BJ (cell line): ENCODE results near the gene CHST7. TPM values are rescaled to one million over a fixed set of nuclear protein-coding genes. Genes with fewer than 3 reads are reported as not detected.

Experiments used
- CTCF ChIA-PET: fragments of 350-600 bp; formaldehyde crosslinking; extraction: SDS; loops from one replicate; lab custom pipeline; 2021; ENCODE audit warnings: antibody characterized with exemption, inconsistent platforms; lab: Yijun Ruan, JAX
- POLR2A ChIA-PET: fragments of 300-600 bp; sonication (Branson Sonifier 250); formaldehyde crosslinking; extraction: SDS; loops from one replicate; lab custom pipeline; 2021; ENCODE audit warnings: antibody characterized with exemption; lab: Charles Lee
- DNase-seq: peaks from one replicate; pipeline ENCODE4 v3.0.0-alpha.2; 2011; ENCODE audit warnings: low read depth
- H3K27me3 ChIP-seq: 2 replicates; pipeline ENCODE4 v1.6.0; 2011; ENCODE audit warnings: low read length; ENCODE audit not compliant: control insufficient read depth, insufficient read depth
- H3K36me3 ChIP-seq: 2 replicates; pipeline ENCODE4 v1.5.1; 2011; ENCODE audit warnings: low read length; ENCODE audit not compliant: control insufficient read depth, insufficient read depth
- H3K4me3 ChIP-seq: 2 replicates; pipeline ENCODE4 v1.5.1; 2011; ENCODE audit warnings: low read depth, mild to moderate bottlenecking, control low read depth, low read length
- polyA plus RNA-seq: library from polyadenylated mRNA; depleted of rRNA; stranded (reverse); fragments of >200 nt; gene quantifications from 2 replicates; pipeline ENCODE4 v1.2.3, GENCODE V29; 2011; rRNA removed
- small RNA-seq: library from RNA; depleted of rRNA; stranded (forward); fragments of <200 nt; gene quantifications from one replicate; pipeline ENCODE3, GENCODE V24; 2012; ENCODE audit warnings: low replicate concordance, low read depth; ENCODE audit not compliant: insufficient read length
- TF ChIP-seq, protein P1 (sequence below): IDR thresholded peaks from 2 replicates; pipeline ENCODE4 v1.5.1; 2011; ENCODE audit warnings: low read depth, mild to moderate bottlenecking, control low read depth, inconsistent platforms, low read length, moderate library complexity; ENCODE audit not compliant: insufficient read depth

Gene CHST7
- polyA plus RNA-seq, 1 experiment, result 2.5 TPM

GRCh38 chrX:46637938-46638337 lies 64.4 kb downstream of the CHST7 start:
- Histone ChIP-seq H3K36me3 (no peaks in the 10 kb centered on the region), H3K4me3 (no peak overlapping the region), H3K27me3 (no peaks in the 10 kb centered on the region)
- DNase-seq, result no peak
- ChIA-PET POLR2A (no interaction called here), CTCF (no interaction called here)
- TF ChIP-seq, protein P1, sequence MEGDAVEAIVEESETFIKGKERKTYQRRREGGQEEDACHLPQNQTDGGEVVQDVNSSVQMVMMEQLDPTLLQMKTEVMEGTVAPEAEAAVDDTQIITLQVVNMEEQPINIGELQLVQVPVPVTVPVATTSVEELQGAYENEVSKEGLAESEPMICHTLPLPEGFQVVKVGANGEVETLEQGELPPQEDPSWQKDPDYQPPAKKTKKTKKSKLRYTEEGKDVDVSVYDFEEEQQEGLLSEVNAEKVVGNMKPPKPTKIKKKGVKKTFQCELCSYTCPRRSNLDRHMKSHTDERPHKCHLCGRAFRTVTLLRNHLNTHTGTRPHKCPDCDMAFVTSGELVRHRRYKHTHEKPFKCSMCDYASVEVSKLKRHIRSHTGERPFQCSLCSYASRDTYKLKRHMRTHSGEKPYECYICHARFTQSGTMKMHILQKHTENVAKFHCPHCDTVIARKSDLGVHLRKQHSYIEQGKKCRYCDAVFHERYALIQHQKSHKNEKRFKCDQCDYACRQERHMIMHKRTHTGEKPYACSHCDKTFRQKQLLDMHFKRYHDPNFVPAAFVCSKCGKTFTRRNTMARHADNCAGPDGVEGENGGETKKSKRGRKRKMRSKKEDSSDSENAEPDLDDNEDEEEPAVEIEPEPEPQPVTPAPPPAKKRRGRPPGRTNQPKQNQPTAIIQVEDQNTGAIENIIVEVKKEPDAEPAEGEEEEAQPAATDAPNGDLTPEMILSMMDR, result no peak

DNA sequence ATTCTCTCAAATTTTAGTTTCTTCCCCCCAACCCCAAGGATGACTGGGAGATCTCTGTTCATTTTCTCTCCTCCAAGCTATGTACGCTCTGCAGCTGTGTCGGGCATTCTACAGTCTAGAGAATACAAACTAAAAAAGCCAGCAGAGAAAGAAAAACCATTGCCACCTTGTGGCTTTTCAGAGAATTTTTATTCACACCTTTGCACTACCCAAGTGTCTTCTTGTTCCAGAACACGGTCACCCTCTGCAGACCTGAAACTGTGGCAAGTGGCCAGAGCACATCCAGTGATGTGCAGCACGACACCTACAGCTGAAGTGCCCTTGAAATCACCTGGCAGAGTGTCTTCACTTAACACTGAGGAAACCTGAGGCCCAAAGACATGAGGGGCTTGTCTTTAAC lies 68.6 kb downstream of the CHST7 start:
- TF ChIP-seq, protein P1, result peak; percentile 40; the same call in 1 of the 2 replicates
- ChIA-PET CTCF (interaction anchor here (0.6 to 1.9 kb wide), 9 partner anchors 8 to 424 kb away, joined by 3 to 15 read pairs (median 4); no protein-coding TSS in a partner anchor), POLR2A (no interaction called here)
- peaks cover 1% of the 10 kb centered on the region; the same call in 1 of the 2 replicates for H3K36me3 ChIP-seq
- no peak for DNase-seq
- H3K27me3 ChIP-seq, result no peaks in the 10 kb centered on the region
- no peak overlapping the region for H3K4me3 ChIP-seq

DNA sequence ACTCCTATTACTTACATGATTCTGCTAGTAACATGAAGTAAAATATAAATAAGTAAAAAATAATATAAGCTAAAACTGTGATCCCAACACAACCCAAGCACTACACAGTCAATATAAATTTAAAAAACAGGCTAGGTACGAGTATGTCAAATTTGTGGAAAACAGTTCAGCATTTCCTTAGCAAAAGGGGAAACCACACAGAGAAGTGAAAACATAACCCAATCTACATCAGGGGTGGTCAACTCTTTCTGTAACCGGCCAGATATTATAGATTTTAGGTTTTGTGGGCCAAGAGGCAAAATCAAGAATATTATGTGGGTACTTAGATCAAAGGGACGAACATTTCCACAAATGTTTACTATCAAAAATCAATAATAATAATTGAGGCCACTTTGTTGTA lies 70.1 kb downstream of the CHST7 start:
- Histone ChIP-seq H3K4me3 (no peak overlapping the region), H3K36me3 (peaks cover 1% of the 10 kb centered on the region; the same call in 1 of the 2 replicates), H3K27me3 (no peaks in the 10 kb centered on the region)
- CTCF ChIA-PET, result interaction anchor here (0.6 kb wide), 1 partner anchor 51 kb away, joined by 3 read pairs; no protein-coding TSS in a partner anchor
- DNase-seq, result no peak
- TF ChIP-seq, protein P1, result no peak
- POLR2A ChIA-PET, result no interaction called here

GRCh38 chrX:46645614-46646013 lies 72.0 kb downstream of the CHST7 start:
- DNase-seq, result no peak
- ChIA-PET POLR2A (no interaction called here), CTCF (no interaction called here)
- no peaks in the 10 kb centered on the region for H3K27me3 ChIP-seq
- peaks cover 1% of the 10 kb centered on the region; the same call in 1 of the 2 replicates for H3K36me3 ChIP-seq
- TF ChIP-seq, protein P1, result no peak
- no peak overlapping the region for H3K4me3 ChIP-seq

DNA sequence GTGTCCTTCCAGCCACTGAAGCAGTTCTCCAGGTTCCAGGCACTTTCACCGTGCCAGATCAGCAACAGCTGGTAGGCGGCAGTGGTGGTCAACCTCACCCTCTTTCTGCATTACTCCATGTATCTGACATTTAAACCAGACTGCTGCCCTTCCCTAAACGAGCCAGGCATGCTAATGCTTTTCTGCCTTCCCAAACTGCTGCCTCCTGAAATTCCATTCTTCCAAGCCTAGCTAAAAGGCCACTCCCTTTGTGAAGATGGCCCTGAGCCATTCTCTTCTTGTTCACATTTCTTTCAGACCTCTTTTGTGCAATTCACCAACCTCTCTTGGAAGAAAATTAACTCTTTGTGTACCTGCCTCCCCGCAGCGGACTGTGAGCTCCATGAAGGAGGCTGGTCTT lies 73.7 kb downstream of the CHST7 start:
- H3K36me3 ChIP-seq, result peaks cover 1% of the 10 kb centered on the region; the same call in 1 of the 2 replicates
- H3K27me3 ChIP-seq, result no peaks in the 10 kb centered on the region
- ChIA-PET POLR2A (no interaction called here), CTCF (no interaction called here)
- TF ChIP-seq, protein P1, result no peak
- peak; percentile 9 for DNase-seq
- no peak overlapping the region for H3K4me3 ChIP-seq

Small RNA genes within 50 kb of the gene (small RNA-seq; reads per million reads assigned to genes)
- gene RF00017, result not detected

Other genes with a start within 250 kb of the CHST7 start
- gene ZNF674, start 28.3 kb upstream of the CHST7 start, polyA plus RNA-seq, result 5.1 and 7.0 TPM in 2 replicates
- gene SLC9A7, start 185.4 kb downstream of the CHST7 start, polyA plus RNA-seq, result 21.5 and 21.6 TPM in 2 replicates